HG03520 (cell line): Measurements from ENCODE around the gene PODN.

Source experiments
- ATAC-seq: cut with Tn5 transposase; IDR thresholded peaks from one replicate; pipeline ENCODE4 v1.9.1; 2021; ENCODE audit warnings: mild to moderate bottlenecking, moderate library complexity; ENCODE audit not compliant: unreplicated experiment

The PODN gene, protein sequence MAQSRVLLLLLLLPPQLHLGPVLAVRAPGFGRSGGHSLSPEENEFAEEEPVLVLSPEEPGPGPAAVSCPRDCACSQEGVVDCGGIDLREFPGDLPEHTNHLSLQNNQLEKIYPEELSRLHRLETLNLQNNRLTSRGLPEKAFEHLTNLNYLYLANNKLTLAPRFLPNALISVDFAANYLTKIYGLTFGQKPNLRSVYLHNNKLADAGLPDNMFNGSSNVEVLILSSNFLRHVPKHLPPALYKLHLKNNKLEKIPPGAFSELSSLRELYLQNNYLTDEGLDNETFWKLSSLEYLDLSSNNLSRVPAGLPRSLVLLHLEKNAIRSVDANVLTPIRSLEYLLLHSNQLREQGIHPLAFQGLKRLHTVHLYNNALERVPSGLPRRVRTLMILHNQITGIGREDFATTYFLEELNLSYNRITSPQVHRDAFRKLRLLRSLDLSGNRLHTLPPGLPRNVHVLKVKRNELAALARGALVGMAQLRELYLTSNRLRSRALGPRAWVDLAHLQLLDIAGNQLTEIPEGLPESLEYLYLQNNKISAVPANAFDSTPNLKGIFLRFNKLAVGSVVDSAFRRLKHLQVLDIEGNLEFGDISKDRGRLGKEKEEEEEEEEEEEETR

DNA sequence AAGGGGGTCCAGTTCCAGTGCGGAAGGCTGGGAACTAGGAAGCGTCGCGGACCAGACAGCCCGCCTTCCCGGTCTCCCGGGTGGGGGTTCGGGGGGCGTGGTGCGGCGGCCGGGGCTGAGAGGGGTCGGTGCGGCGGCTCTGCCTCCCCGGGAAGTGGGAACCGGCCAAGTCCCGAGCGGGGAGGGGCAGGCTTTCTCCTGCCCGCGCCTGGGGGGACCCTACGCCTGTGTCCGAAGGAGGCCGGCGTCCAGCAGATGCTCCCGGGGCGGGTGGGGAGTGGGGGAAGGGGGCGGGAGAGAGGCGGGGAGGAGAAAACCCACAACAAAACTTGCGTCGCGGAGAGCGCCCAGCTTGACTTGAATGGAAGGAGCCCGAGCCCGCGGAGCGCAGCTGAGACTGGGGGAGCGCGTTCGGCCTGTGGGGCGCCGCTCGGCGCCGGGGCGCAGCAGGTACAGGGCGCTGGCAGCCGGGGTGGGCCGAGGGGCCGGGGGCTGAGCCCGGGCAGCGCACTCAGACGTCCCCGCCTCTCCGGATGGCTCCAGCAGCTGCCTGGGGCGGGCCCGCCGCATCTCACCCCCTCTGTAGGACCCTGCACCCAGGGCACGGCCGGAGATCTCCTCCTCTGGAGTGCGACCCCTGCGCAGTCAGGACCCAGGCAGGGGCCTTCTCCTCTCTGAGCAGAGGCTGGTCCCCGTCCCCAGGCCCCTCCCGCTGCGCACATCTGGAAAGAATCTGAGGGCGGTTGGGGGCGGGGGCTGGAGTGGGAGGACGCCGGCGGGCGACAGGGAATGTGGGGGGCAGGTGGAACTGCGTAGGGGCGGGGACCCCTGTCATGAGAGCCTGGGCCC, at the start of gene PODN:
Gene PODN (plus strand): TSS at position 355 of the 849 bp plus-strand sequence. CDS start 7,643 bp downstream, outside the sequence.
- ATAC-seq, result no peak

DNA sequence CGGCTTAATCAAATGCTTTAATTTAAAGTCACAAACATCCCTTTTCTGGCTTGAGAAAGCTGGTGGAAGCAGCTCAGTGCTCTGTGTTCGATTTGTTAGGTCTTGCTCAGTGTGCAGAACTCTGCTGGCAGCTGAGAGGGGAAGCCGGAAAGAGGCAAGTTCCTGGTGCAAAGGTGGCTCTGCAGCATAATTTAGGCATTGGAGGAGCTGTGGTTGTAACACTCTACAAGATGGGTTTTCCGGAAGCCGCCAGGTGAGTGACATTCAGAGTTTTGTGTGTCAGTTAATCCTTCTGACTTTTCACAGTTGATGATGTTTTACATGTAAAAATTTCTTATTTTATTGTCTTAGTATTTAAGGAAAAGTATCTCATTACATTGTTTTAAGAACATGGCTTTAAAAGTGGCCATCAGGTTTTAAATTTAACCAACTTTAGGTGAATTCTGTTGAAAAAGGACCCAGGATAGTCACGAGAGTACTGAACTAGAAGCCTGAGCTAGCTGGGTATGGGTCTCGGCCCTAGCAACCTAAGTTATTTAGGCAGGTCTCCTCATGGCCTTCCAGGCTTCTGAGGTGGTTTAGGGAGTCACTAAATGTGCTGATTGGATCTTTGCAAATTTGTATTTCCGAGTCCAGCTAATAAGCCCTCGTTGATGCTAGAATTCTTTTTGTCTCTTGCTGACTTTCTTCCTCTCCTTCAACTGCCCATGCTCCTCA, 47.1 kb upstream of the PODN start:
- peak; percentile 92 for ATAC-seq

DNA sequence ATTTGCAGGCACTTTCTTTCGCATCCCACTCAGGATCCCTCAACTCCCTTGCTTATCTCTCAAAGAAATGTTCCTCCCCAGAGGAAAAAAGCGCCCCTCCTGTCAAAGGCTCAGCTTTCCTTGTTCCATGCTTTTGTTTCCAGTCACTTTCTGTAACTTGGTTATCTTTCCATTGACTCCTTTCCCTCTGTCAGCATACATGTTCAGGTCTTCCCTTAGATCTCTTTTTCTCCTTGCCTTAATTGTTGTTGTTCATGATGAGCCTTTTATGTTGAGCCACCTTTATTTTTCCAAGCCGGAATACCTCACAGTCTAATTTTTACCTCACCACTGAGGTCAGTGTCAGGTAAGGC, 46.5 kb upstream of the PODN start:
- no peak for ATAC-seq

- no peak for ATAC-seq
These were observed 45.3 kb upstream of the PODN start for GRCh38 chr1:53016705-53017104.

DNA sequence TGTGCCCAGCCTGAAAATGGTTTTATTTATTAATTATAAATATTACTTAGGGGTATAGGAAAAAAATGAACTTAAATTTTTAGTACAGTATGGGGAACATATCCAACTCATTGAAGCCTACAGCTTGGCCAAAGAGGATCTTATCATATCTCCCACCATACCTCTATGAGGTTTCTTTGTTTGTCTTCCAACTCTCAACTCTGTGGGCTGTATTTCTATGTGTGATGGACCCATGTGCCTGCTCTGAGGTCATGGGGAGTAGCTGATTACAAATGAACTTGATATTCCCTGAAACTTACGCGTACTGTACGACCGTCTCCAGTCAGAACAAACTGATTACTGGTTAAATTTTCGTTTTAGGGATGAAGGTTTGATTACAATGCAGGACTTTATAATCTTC, 41.4 kb upstream of the PODN start:
- ATAC-seq, result no peak

- ATAC-seq, result no peak
These were observed 39.8 kb upstream of the PODN start for GRCh38 chr1:53022179-53022578.

- ATAC-seq, result no peak
These were observed 38.5 kb upstream of the PODN start for GRCh38 chr1:53023546-53023945.

DNA sequence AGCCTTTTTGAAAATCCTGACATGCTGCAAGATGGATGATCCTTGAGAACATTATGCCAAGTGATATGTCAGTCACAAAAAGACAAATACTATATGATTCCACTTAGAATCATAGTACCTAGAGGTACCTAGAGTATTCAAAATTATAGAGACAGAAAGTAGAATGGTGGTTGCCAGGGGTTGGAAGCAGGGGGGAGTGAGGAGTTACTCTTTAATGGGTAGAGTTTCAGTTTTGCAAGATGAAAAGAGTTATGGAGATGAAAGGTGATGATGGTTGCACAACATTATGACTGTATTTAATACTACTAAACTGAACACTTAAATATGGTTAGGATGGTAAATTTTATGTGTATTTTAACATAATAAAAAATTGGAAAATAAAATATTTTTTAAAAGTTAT, 37.9 kb upstream of the PODN start:
- no peak for ATAC-seq

DNA sequence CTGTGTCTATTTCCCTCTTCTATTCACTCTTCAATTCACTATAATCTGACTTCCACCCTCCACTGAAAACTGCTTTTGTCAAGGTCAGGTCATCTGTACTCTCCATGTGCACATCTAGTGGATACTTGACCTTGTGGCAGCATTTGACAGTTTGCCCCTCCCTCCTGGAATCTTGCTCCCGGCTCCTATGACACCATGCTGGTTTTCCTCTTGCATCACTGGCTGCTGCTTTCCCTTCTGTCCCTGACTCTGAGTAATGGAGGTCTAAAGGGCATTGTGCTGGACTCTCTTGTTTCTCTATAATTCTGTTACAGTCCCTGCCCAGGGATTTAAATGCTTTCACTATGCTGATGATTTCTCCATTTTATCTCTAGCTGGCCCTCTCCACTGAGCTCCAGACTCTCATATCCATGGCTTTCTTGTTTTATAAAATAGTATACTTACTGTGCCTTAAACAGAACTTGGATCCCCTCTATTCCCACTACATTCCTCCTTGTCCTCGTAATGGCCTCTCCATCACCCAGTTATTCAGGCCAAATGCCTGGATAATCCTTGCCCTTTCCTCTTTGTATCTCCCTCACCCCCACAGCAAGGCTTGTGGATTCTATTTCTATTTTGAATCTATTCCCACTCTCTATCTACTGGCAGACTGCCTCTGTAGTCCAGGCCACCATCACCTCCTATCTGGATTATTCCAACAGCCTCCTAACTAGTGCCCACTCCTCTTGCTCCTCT, 36.8 kb upstream of the PODN start:
- ATAC-seq, result no peak

GRCh38 chr1:53025769-53026112, 36.3 kb upstream of the PODN start:
- ATAC-seq, result no peak

DNA sequence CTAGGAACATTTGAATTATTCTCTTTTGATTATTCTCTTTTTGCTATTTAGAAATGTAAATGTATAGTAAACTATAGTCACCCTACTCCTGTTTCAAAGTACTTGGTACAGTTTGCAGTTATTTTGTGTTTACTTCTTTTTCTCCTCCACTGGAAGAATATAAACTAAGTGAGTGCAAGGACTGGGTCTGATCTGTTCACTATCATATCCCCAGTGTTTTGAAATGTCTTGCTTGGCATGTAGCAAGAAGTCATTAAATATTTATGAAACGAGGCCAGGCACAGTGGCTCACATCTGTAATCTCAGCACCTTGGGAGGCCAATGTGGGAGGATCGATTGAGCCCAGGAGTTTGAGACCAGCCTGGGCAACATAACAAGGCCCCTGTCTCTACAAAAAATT, 35.8 kb upstream of the PODN start:
- ATAC-seq, result no peak

- no peak for ATAC-seq
These were observed 30.3 kb upstream of the PODN start for GRCh38 chr1:53031732-53032131.

GRCh38 chr1:53037159-53037558, 24.9 kb upstream of the PODN start:
- ATAC-seq, result no peak

DNA sequence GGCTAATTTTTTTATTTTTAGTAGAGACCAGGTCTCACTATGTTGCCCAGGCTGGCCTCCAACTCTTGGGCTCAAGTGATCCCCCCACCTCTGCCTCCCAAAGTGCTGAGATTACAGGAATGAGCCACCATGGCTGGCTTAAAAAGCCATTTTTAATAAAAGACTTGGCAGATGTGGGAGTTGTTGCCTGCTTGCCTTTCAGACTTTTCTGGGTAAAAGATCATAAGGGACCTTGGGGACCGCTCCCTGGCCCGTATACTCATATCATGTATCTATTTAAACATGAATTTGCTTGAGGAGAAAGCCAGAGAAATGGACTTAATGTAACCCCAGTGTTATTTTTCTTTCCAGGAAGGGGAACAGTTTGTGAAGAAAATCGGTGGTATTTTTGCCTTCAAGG, 23.4 kb upstream of the PODN start:
- no peak for ATAC-seq

DNA sequence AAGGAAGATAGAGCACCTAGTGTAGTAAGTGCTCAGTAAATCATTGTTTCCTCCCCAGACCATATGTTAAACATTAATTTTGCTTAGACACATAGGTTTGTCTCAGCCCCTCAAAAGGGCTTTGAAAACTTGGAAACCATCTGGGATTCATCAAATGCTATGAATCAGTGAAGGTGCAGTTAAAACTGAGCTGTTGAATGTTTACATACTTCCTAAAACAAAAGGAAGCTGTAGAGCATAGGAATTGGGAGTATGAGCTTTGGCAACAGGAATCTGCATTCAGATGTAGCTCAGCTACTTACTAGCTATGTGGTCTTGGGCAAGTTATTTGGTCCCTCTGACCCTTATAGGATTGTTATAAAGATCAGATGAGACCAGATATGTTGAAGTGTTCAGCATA, 18.7 kb upstream of the PODN start:
- no peak for ATAC-seq

- no peak for ATAC-seq
These were observed 17.1 kb upstream of the PODN start for GRCh38 chr1:53044926-53045325.

GRCh38 chr1:53046930-53047329, 15.1 kb upstream of the PODN start:
- no peak for ATAC-seq

- no peak for ATAC-seq
These were observed 14.0 kb upstream of the PODN start for GRCh38 chr1:53047737-53048736.

- ATAC-seq, result no peak
These were observed 12.9 kb upstream of the PODN start for GRCh38 chr1:53048960-53049573.
